ENCODE measurements around the gene PLCB1.

The PLCB1 gene

GRCh38 chr20:8334641-8335040 lies 202.6 kb downstream of the PLCB1 start:
- no peak overlapping the region for H3K4me3 ChIP-seq (ENCODE audit: control insufficient read depth, low read depth, low read length)
- no peak for TF ChIP-seq CTCF (conservative IDR thresholded peaks at IDR 0.05; ENCODE audit: control insufficient read depth, insufficient read depth, low read depth, low read length)
- no peak for DNase-seq (ENCODE audit: low read depth)

- H3K4me3 ChIP-seq (ENCODE audit: control insufficient read depth, low read depth, low read length), result no peak overlapping the region
- no peak for DNase-seq (ENCODE audit: low read depth)
- no peak for TF ChIP-seq CTCF (conservative IDR thresholded peaks at IDR 0.05; ENCODE audit: control insufficient read depth, insufficient read depth, low read depth, low read length)
Observed at GRCh38 chr20:8335059-8335458, 203.0 kb downstream of the PLCB1 start.

GRCh38 chr20:8335495-8336195 lies 203.6 kb downstream of the PLCB1 start:
- TF ChIP-seq CTCF (conservative IDR thresholded peaks at IDR 0.05; ENCODE audit: control insufficient read depth, insufficient read depth, low read depth, low read length), result no peak
- H3K4me3 ChIP-seq (ENCODE audit: control insufficient read depth, low read depth, low read length), result no peak overlapping the region
- DNase-seq (ENCODE audit: low read depth), result no peak

- TF ChIP-seq CTCF (conservative IDR thresholded peaks at IDR 0.05; ENCODE audit: control insufficient read depth, insufficient read depth, low read depth, low read length), result no peak
- no peak for DNase-seq (ENCODE audit: low read depth)
- H3K4me3 ChIP-seq (ENCODE audit: control insufficient read depth, low read depth, low read length), result no peak overlapping the region
Observed at GRCh38 chr20:8339349-8339748, 207.3 kb downstream of the PLCB1 start.

- DNase-seq (ENCODE audit: low read depth), result no peak
- no peak for TF ChIP-seq CTCF (conservative IDR thresholded peaks at IDR 0.05; ENCODE audit: control insufficient read depth, insufficient read depth, low read depth, low read length)
- no peak overlapping the region for H3K4me3 ChIP-seq (ENCODE audit: control insufficient read depth, low read depth, low read length)
Observed at GRCh38 chr20:8342391-8342790, 210.3 kb downstream of the PLCB1 start.

- no peak for DNase-seq (ENCODE audit: low read depth)
- TF ChIP-seq CTCF (conservative IDR thresholded peaks at IDR 0.05; ENCODE audit: control insufficient read depth, insufficient read depth, low read depth, low read length), result no peak
- no peak overlapping the region for H3K4me3 ChIP-seq (ENCODE audit: control insufficient read depth, low read depth, low read length)
Observed at GRCh38 chr20:8344106-8344505, 212.0 kb downstream of the PLCB1 start.

- no peak overlapping the region for H3K4me3 ChIP-seq (ENCODE audit: control insufficient read depth, low read depth, low read length)
- TF ChIP-seq CTCF (conservative IDR thresholded peaks at IDR 0.05; ENCODE audit: control insufficient read depth, insufficient read depth, low read depth, low read length), result no peak
- no peak for DNase-seq (ENCODE audit: low read depth)
Observed at GRCh38 chr20:8344631-8345030, 212.6 kb downstream of the PLCB1 start.

Measured in fibroblast of mammary gland (primary cell).